ENCODE data around the gene ATP11A. TPM values are rescaled to one million over a fixed set of nuclear protein-coding genes. Genes with fewer than 3 reads are reported as not detected.

ATP11A gene
- total and polyA plus RNA-seq, 2 donors (not counting 3 experiments of a cell fraction or from before 2014, with no cell fraction given) = 16.5 to 88.1 TPM

GRCh38 chr13:112765731-112766130 is 75.9 kb downstream of the ATP11A start:
- Histone ChIP-seq H4K20me1 (replicated peaks; ENCODE audit: control insufficient read depth, extremely low read depth, insufficient read depth, low read length) (no peaks in the 10 kb centered on the region), H2AFZ (ENCODE audit: low read depth, low read length) (no peak overlapping the region), H3K4me2 (ENCODE audit: insufficient read depth, low read length) (no peak overlapping the region), H3K79me2 (ENCODE audit: control insufficient read depth, insufficient read depth, low read length) (no peaks in the 10 kb centered on the region), H3K9ac (replicated peaks; ENCODE audit: extremely low read depth, insufficient read depth, low read length) (no peak overlapping the region), H3K27me3 (ENCODE audit: control insufficient read depth in 2 of 2, insufficient read depth in 2 of 2, low read length in 2 of 2) (no peaks in the 10 kb centered on the region), H3K4me1 (ENCODE audit: control insufficient read depth, extremely low read depth, insufficient read depth, low read length) (peaks cover 4% of the 10 kb centered on the region), H3K9me3 (replicated peaks; ENCODE audit: control insufficient read depth, insufficient read depth, low read length) (no peaks in the 10 kb centered on the region), H3K4me3 (replicated peaks in 1 of 3; ENCODE audit: insufficient read depth in 1 of 3, low read depth in 1 of 3, low read length in 3 of 3) (no peak overlapping the region), H3K36me3 (ENCODE audit: control insufficient read depth in 2 of 2, extremely low read depth in 1 of 2, insufficient read depth in 2 of 2, low read length in 2 of 2) (peaks cover 0 to 2% of the 10 kb centered on the region in 2 experiments), H3K27ac (ENCODE audit: insufficient read depth, low read depth, low read length) (no peak overlapping the region), H3K9me1 (replicated peaks; ENCODE audit: control insufficient read depth, extremely low read depth, insufficient read depth, low read length) (no peaks in the 10 kb centered on the region)
- DNase-seq (ENCODE audit: low read depth, low spot score) = no peak
- dilution Hi-C loops (cut with MboI; ENCODE audit: extremely low pct_ligation_motif_present, low sequenced_read_pairs) = no loop called here
- ChIA-PET POLR2A (no interaction called here), CTCF (no interaction called here)
- no TSS peak for BruUV-seq (replicated peaks)
- intact Hi-C loops (cut with micrococcal nuclease) = no loop called here
- TF ChIP-seq FOS (IDR thresholded peaks at IDR 0.05; ENCODE audit: borderline replicate concordance, insufficient read depth, low read length) = no peak
- no peak for TF ChIP-seq EZH2 (IDR thresholded peaks at IDR 0.05; ENCODE audit: borderline replicate concordance, low read depth, low read length, severe bottlenecking)
- TF ChIP-seq MYC (IDR thresholded peaks at IDR 0.05; ENCODE audit: low read depth, low read length) = no peak
- TF ChIP-seq GATA2 (IDR thresholded peaks at IDR 0.05; ENCODE audit: insufficient read depth, insufficient read length, low read depth, low read length) = no peak
- no peak for TF ChIP-seq POLR2AphosphoS5 (IDR thresholded peaks at IDR 0.05; ENCODE audit: insufficient read depth, low read depth, low read length)
- FAIRE-seq = no peak

- H3K4me3 ChIP-seq (replicated peaks in 1 of 3; ENCODE audit: insufficient read depth in 1 of 3, low read depth in 1 of 3, low read length in 3 of 3) = no peak overlapping the region
- no peaks in the 10 kb centered on the region for H3K4me1 ChIP-seq (ENCODE audit: control insufficient read depth, extremely low read depth, insufficient read depth, low read length)
- H4K20me1 ChIP-seq (replicated peaks; ENCODE audit: control insufficient read depth, extremely low read depth, insufficient read depth, low read length) = no peaks in the 10 kb centered on the region
- H3K36me3 ChIP-seq (ENCODE audit: control insufficient read depth in 2 of 2, extremely low read depth in 1 of 2, insufficient read depth in 2 of 2, low read length in 2 of 2) = peaks cover 0 to 2% of the 10 kb centered on the region in 2 experiments
- H3K9me1 ChIP-seq (replicated peaks; ENCODE audit: control insufficient read depth, extremely low read depth, insufficient read depth, low read length) = no peaks in the 10 kb centered on the region
- intact Hi-C loops (cut with micrococcal nuclease) (no loop called here), dilution Hi-C loops (cut with MboI; ENCODE audit: extremely low pct_ligation_motif_present, low sequenced_read_pairs) (no loop called here)
- H3K27ac ChIP-seq (ENCODE audit: insufficient read depth, low read depth, low read length) = no peak overlapping the region
- no peaks in the 10 kb centered on the region for H3K79me2 ChIP-seq (ENCODE audit: control insufficient read depth, insufficient read depth, low read length)
- H3K9ac ChIP-seq (replicated peaks; ENCODE audit: extremely low read depth, insufficient read depth, low read length) = no peak overlapping the region
- H3K9me3 ChIP-seq (replicated peaks; ENCODE audit: control insufficient read depth, insufficient read depth, low read length) = no peaks in the 10 kb centered on the region
- TF ChIP-seq CTCF (IDR thresholded peaks at IDR 0.05; ENCODE audit: extremely low read depth in 1 of 2, insufficient read depth in 1 of 2, low read depth in 1 of 2, low read length in 2 of 2) (no peak), GATA2 (IDR thresholded peaks at IDR 0.05; ENCODE audit: insufficient read depth, insufficient read length, low read depth, low read length) (no peak), EZH2 (IDR thresholded peaks at IDR 0.05; ENCODE audit: borderline replicate concordance, low read depth, low read length, severe bottlenecking) (no peak), POLR2A (IDR thresholded peaks at IDR 0.05; ENCODE audit: low read depth, low read length) (no peak), FOS (IDR thresholded peaks at IDR 0.05; ENCODE audit: borderline replicate concordance, insufficient read depth, low read length) (no peak), MYC (IDR thresholded peaks at IDR 0.05; ENCODE audit: low read depth, low read length) (no peak), MAX (IDR thresholded peaks at IDR 0.05; ENCODE audit: insufficient read depth, insufficient read length) (no peak), JUN (IDR thresholded peaks at IDR 0.05; ENCODE audit: borderline replicate concordance, insufficient read depth, insufficient read length, low read depth) (no peak), POLR2AphosphoS5 (IDR thresholded peaks at IDR 0.05; ENCODE audit: insufficient read depth, low read depth, low read length) (no peak)
- H2AFZ ChIP-seq (ENCODE audit: low read depth, low read length) = no peak overlapping the region
- no TSS peak for BruUV-seq (replicated peaks)
- DNase-seq (ENCODE audit: low read depth, low spot score) (no peak), FAIRE-seq (no peak)
- no peak overlapping the region for H3K4me2 ChIP-seq (ENCODE audit: insufficient read depth, low read length)
- CTCF ChIA-PET = no interaction called here
- H3K27me3 ChIP-seq (ENCODE audit: control insufficient read depth in 2 of 2, insufficient read depth in 2 of 2, low read length in 2 of 2) = no peaks in the 10 kb centered on the region
- POLR2A ChIA-PET = no interaction called here
Measured at GRCh38 chr13:112766336-112766735, 76.5 kb downstream of the ATP11A start.

All from endothelial cell of umbilical vein (primary cell).